Vagina (tissue), 2 donors: ENCODE data around the gene LCE1D. TPM values are rescaled to one million over a fixed set of nuclear protein-coding genes. Genes with fewer than 3 reads are reported as not detected.

Experiments used
- DNase-seq, 2 donors: peaks; one replicate each; pipeline ENCODE4 v3.0.0-alpha.2; 2017; ENCODE audit errors: extremely low spot score in 2 of 2
- H3K27ac ChIP-seq: fragments of 200-600 bp; sonication (generic); one replicate; pipeline ENCODE4 v1.5.1; 2019
- H3K27me3 ChIP-seq: fragments of 200-600 bp; sonication (generic); one replicate; pipeline ENCODE4 v1.5.1; 2019
- H3K36me3 ChIP-seq, 2 donors: fragments of 200-600 bp; sonication (generic); one replicate each; pipeline ENCODE4 v1.5.1; 2017 to 2019
- H3K4me1 ChIP-seq: fragments of 200-600 bp; sonication (generic); one replicate; pipeline ENCODE4 v1.5.1; 2019
- H3K4me3 ChIP-seq, 2 donors: fragments of 200-600 bp; sonication (generic); 1 replicate in 1 of 2; 2 replicates in 1 of 2; pipeline ENCODE4 v1.5.1; 2016 to 2019
- H3K9me3 ChIP-seq: fragments of 200-600 bp; sonication (generic); one replicate; pipeline ENCODE4 v1.5.1; 2019
- CTCF ChIP-seq, 3 experiments: fragments of 450-650 bp in 2 of 3; fragments of 200-600 bp in 1 of 3; sonication (generic) in 1 of 3; IDR thresholded peaks; one replicate each; pipeline ENCODE4 v1.5.1; 2017 to 2019; ENCODE audit warnings: antibody characterized with exemption in 3 of 3, mild to moderate bottlenecking in 2 of 3, moderate library complexity in 2 of 3
- POLR2A ChIP-seq, 2 donors: fragments of 450-650 bp; IDR thresholded peaks; one replicate each; pipeline ENCODE4 v1.6.1; 2017; ENCODE audit warnings: antibody characterized with exemption in 2 of 2, mild to moderate bottlenecking in 2 of 2, moderate library complexity in 2 of 2
- POLR2AphosphoS5 ChIP-seq, 2 donors: sonication (generic); formaldehyde crosslinking; IDR thresholded peaks; one replicate each; pipeline ENCODE4 v1.9.0; 2017; ENCODE audit warnings: antibody characterized with exemption in 2 of 2, mild to moderate bottlenecking in 2 of 2, low read depth in 1 of 2; ENCODE audit not compliant: insufficient read depth in 1 of 2
- intact Hi-C: fragments of 100-400 bp; cut with DNase I; formaldehyde crosslinking; loops from one replicate; pipeline ENCODE4 v1.15.1; 2023
- total RNA-seq: library from RNA; depleted of rRNA; stranded (reverse); fragments of >200 nt; gene quantifications from one replicate; pipeline ENCODE4 v1.2.3, GENCODE V29; 2016

LCE1D gene
- not detected for total RNA-seq

GRCh38 chr1:152796421-152796820 is at the start of gene LCE1D:
TSS of gene LCE1D (plus strand) at chr1:152796721. CDS start at chr1:152797795, 1,074 bp downstream.
- intact Hi-C loops = no loop called here
- TF ChIP-seq POLR2AphosphoS5 (IDR thresholded peaks at IDR 0.05; ENCODE audit: insufficient read depth in 1 of 2, low read depth in 1 of 2) = no peak
- no peak for TF ChIP-seq CTCF (IDR thresholded peaks at IDR 0.05)
- no peak for TF ChIP-seq POLR2A (IDR thresholded peaks at IDR 0.05)
- Histone ChIP-seq H3K9me3 (no peaks in the 10 kb centered on the region), H3K4me1 (no peaks in the 10 kb centered on the region), H3K27ac (no peak within 1 kb of the TSS), H3K36me3 (no peaks in the 10 kb centered on the region), H3K27me3 (no peaks in the 10 kb centered on the region), H3K4me3 (no peak within 1 kb of the TSS)
- no peak for DNase-seq

GRCh38 chr1:152747831-152748230 is 48.7 kb upstream of the LCE1D start:
- no peaks in the 10 kb centered on the region for H3K4me1 ChIP-seq
- H3K9me3 ChIP-seq = no peaks in the 10 kb centered on the region
- H3K27me3 ChIP-seq = no peaks in the 10 kb centered on the region
- no peak overlapping the region for H3K27ac ChIP-seq
- intact Hi-C loops = no loop called here
- H3K36me3 ChIP-seq = no peaks in the 10 kb centered on the region
- no peak for TF ChIP-seq CTCF (IDR thresholded peaks at IDR 0.05)
- no peak for DNase-seq
- H3K4me3 ChIP-seq = no peak overlapping the region

- TF ChIP-seq POLR2A (IDR thresholded peaks at IDR 0.05) (no peak), CTCF (IDR thresholded peaks at IDR 0.05) (no peak), POLR2AphosphoS5 (IDR thresholded peaks at IDR 0.05; ENCODE audit: insufficient read depth in 1 of 2, low read depth in 1 of 2) (peak in 1 of 2 donors; percentile 74)
- H3K27me3 ChIP-seq = no peaks in the 10 kb centered on the region
- no peak for DNase-seq
- H3K4me3 ChIP-seq = no peak overlapping the region
- H3K36me3 ChIP-seq = no peaks in the 10 kb centered on the region
- no peaks in the 10 kb centered on the region for H3K4me1 ChIP-seq
- H3K9me3 ChIP-seq = no peaks in the 10 kb centered on the region
- H3K27ac ChIP-seq = no peak overlapping the region
- intact Hi-C loops = no loop called here
Observed at GRCh38 chr1:152752225-152752624, 44.3 kb upstream of the LCE1D start.

- intact Hi-C loops = no loop called here
- H3K9me3 ChIP-seq = no peaks in the 10 kb centered on the region
- no peak for DNase-seq
- no peaks in the 10 kb centered on the region for H3K27me3 ChIP-seq
- no peak overlapping the region for H3K4me3 ChIP-seq
- no peaks in the 10 kb centered on the region for H3K4me1 ChIP-seq
- H3K36me3 ChIP-seq = no peaks in the 10 kb centered on the region
- TF ChIP-seq CTCF (IDR thresholded peaks at IDR 0.05) = no peak
- TF ChIP-seq POLR2A (IDR thresholded peaks at IDR 0.05) = no peak
- TF ChIP-seq POLR2AphosphoS5 (IDR thresholded peaks at IDR 0.05; ENCODE audit: insufficient read depth in 1 of 2, low read depth in 1 of 2) = no peak
- H3K27ac ChIP-seq = no peak overlapping the region
Observed at GRCh38 chr1:152753586-152753985, 42.9 kb upstream of the LCE1D start.

- intact Hi-C loops = no loop called here
- TF ChIP-seq POLR2AphosphoS5 (IDR thresholded peaks at IDR 0.05; ENCODE audit: insufficient read depth in 1 of 2, low read depth in 1 of 2) (no peak), CTCF (IDR thresholded peaks at IDR 0.05) (no peak), POLR2A (IDR thresholded peaks at IDR 0.05) (no peak)
Observed at GRCh38 chr1:152756872-152757271, 39.6 kb upstream of the LCE1D start.

More at GRCh38 chr1:152756872-152757271, 39.6 kb upstream of the LCE1D start:
- Histone ChIP-seq H3K4me3 (no peak overlapping the region), H3K27me3 (no peaks in the 10 kb centered on the region), H3K4me1 (no peaks in the 10 kb centered on the region), H3K27ac (no peak overlapping the region), H3K9me3 (no peaks in the 10 kb centered on the region), H3K36me3 (no peaks in the 10 kb centered on the region)
- no peak for DNase-seq
